Right lobe of liver (tissue), 6 donors: ENCODE results near the gene CDKN1A. TPM values are rescaled to one million over a fixed set of nuclear protein-coding genes. Genes with fewer than 3 reads are reported as not detected.

Experiments
- ATAC-seq, 4 donors: fragments of 200-7000 bp; cut with Tn5 transposase; one replicate each; pipeline ENCODE4 v1.9.1; 2020; ENCODE audit warnings: mild to moderate bottlenecking in 4 of 4, moderate library complexity in 4 of 4
- DNase-seq, 3 donors: peaks; one replicate each; pipeline ENCODE4 v3.0.0-alpha.2; 2020
- H3K27ac ChIP-seq, 3 donors: fragments of 200-600 bp; one replicate each; pipeline ENCODE4 v1.8.0; 2022
- H3K27me3 ChIP-seq, 2 donors: fragments of 200-600 bp; one replicate each; pipeline ENCODE4 v1.8.0; 2022
- H3K36me3 ChIP-seq, 4 donors: fragments of 200-600 bp; sonication (generic) in 1 of 4; one replicate each; pipeline versions ENCODE4 v1.5.1 to v1.8.0; 2017 to 2022; ENCODE audit warnings: control low read depth in 1 of 4
- H3K4me1 ChIP-seq, 4 donors: fragments of 200-600 bp; sonication (generic) in 1 of 4; one replicate each; pipeline versions ENCODE4 v1.5.1 to v1.8.0; 2017 to 2022; ENCODE audit warnings: control low read depth in 1 of 4
- H3K4me3 ChIP-seq, 3 donors: fragments of 200-600 bp; one replicate each; pipeline ENCODE4 v1.8.0; 2022
- H3K9me3 ChIP-seq, 4 donors: fragments of 200-600 bp; sonication (generic) in 1 of 4; one replicate each; pipeline versions ENCODE4 v1.5.1 to v1.8.0; 2017 to 2022; ENCODE audit warnings: control low read depth in 1 of 4
- CTCF ChIP-seq, 4 donors: fragments of 200-600 bp in 3 of 4; fragments of 450-650 bp in 1 of 4; IDR thresholded peaks; one replicate each; pipeline versions ENCODE4 v1.5.1 to v1.8.0; 2016 to 2022; ENCODE audit warnings: antibody characterized with exemption in 4 of 4, mild to moderate bottlenecking in 2 of 4
- POLR2A ChIP-seq: fragments of 450-650 bp; IDR thresholded peaks from one replicate; pipeline ENCODE4 v1.6.1; 2017; ENCODE audit warnings: antibody characterized with exemption, mild to moderate bottlenecking
- WGBS: methylation state at CpG from one replicate; pipeline ENCODE4 v1.1.6; 2018; ENCODE audit warnings: low coverage, low lambda C conversion rate; ENCODE audit not compliant: insufficient coverage; ENCODE audit errors: missing lambda C conversion rate; 5-methylcytosine and 5-hydroxymethylcytosine counted together
- intact Hi-C, 2 donors: fragments of 100-400 bp; cut with DNase I; formaldehyde crosslinking; loops; one replicate each; pipeline versions ENCODE4 v1.11.2 to v1.14.1; 2022
- total RNA-seq, 6 experiments: library from RNA; depleted of rRNA in 2 of 6; stranded (reverse); fragments of >200 nt in 2 of 6; fragmentation: NEBNext Ultra II Directional in 3 of 6; extraction: Animal tissue kit (Norgen Biotek cat#: 25700) in 3 of 6; gene quantifications; one replicate each; pipeline versions ENCODE4 v1.1.0 to v1.2.4, GENCODE V29; 2016 to 2023
- donor health status: DM: no; HTN: yes; CAD: no.
- donor health status: DM: no; HTN: no; CAD: no.
- donor health status: DM: no; HTN: no; CAD: no.
- donor health status: DM: no; HTN: yes; CAD: no.
- donor health status: DM: no; HTN: yes; CAD: no.

Gene CDKN1A
- total RNA-seq, 6 experiments from 2014 or later: 20.0 to 124 (median 58.6) TPM

GRCh38 chr6:36638579-36638978 is 39.9 kb upstream of the CDKN1A start:
- Histone ChIP-seq H3K9me3 (no peaks in the 10 kb centered on the region), H3K4me1 (peaks cover 0 to 55% (median 28%) of the 10 kb centered on the region in 4 donors), H3K4me3 (no peak overlapping the region), H3K36me3 (no peaks in the 10 kb centered on the region), H3K27me3 (no peaks in the 10 kb centered on the region), H3K27ac (no peak overlapping the region)
- TF ChIP-seq POLR2A: no peak
- TF ChIP-seq CTCF (IDR thresholded peaks at IDR 0.05): no peak
- intact Hi-C loops: no loop called here
- 49% methylated on average over 3 of the region's 3 CpGs for WGBS
- DNase-seq (no peak), ATAC-seq (peak in 2 of 4 donors; percentile 27 to 36)

- ATAC-seq (no peak), DNase-seq (no peak)
- intact Hi-C loops: no loop called here
- TF ChIP-seq CTCF (IDR thresholded peaks at IDR 0.05): no peak
- no peak for TF ChIP-seq POLR2A
- no peak overlapping the region for H3K4me3 ChIP-seq
- 90% methylated on average over 5 of the region's 11 CpGs for WGBS
- peaks cover 0 to 56% (median 28%) of the 10 kb centered on the region in 4 donors for H3K4me1 ChIP-seq
- H3K27me3 ChIP-seq: no peaks in the 10 kb centered on the region
- H3K27ac ChIP-seq: no peak overlapping the region
- H3K9me3 ChIP-seq: no peaks in the 10 kb centered on the region
- H3K36me3 ChIP-seq: no peaks in the 10 kb centered on the region
Observed at GRCh38 chr6:36639171-36639808, 39.2 kb upstream of the CDKN1A start.

- H3K27ac ChIP-seq: peak overlapping the region in 2 of 3 donors; percentile 83 to 93
- DNase-seq (peak in 2 of 3 donors; percentile 64 to 71), ATAC-seq (peak; percentile 18 to 57 (median 35))
- intact Hi-C loops: no loop called here
- peaks cover 0 to 52% (median 26%) of the 10 kb centered on the region in 4 donors for H3K4me1 ChIP-seq
- 29% methylated on average over 3 of the region's 3 CpGs for WGBS
- H3K36me3 ChIP-seq: no peaks in the 10 kb centered on the region
- H3K27me3 ChIP-seq: no peaks in the 10 kb centered on the region
- H3K4me3 ChIP-seq: no peak overlapping the region
- no peaks in the 10 kb centered on the region for H3K9me3 ChIP-seq
- no peak for TF ChIP-seq POLR2A
- TF ChIP-seq CTCF (IDR thresholded peaks at IDR 0.05): no peak
Observed at GRCh38 chr6:36641543-36641942, 37.0 kb upstream of the CDKN1A start.

GRCh38 chr6:36642913-36643817 is 35.3 kb upstream of the CDKN1A start:
- intact Hi-C loops: no loop called here
- DNase-seq: peak; percentile 95 to 97 (median 96)
- no peaks in the 10 kb centered on the region for H3K27me3 ChIP-seq
- TF ChIP-seq POLR2A (no peak), CTCF (IDR thresholded peaks at IDR 0.05) (no peak)
- no peaks in the 10 kb centered on the region for H3K36me3 ChIP-seq
- peak overlapping the region in 1 of 3 donors; percentile 20 for H3K4me3 ChIP-seq
- H3K4me1 ChIP-seq: peaks cover 0 to 47% (median 23%) of the 10 kb centered on the region in 4 donors
- H3K9me3 ChIP-seq: no peaks in the 10 kb centered on the region
- WGBS: 23% methylated on average over 4 of the region's 8 CpGs
- ATAC-seq: peak; percentile 89 to 97 (median 92)
- H3K27ac ChIP-seq: peak overlapping the region; percentile 40 to 93 (median 83)
